Activated T-cell treated with anti-CD3 and anti-CD28 coated beads, Interleukin-2, amount 50 U/mL, for 1 hour (primary cell): ENCODE measurements around the gene EML5.
A peak's percentile ranks its signal among the peaks of the same experiment; 100 is the strongest.

ENCODE experiments used
- DNase-seq: peaks from one replicate; pipeline ENCODE4 v3.0.0-alpha.2; 2020

Gene EML5

GRCh38 chr14:88612981-88613380 lies 179.8 kb downstream of the EML5 start:
- DNase-seq, result no peak

DNA sequence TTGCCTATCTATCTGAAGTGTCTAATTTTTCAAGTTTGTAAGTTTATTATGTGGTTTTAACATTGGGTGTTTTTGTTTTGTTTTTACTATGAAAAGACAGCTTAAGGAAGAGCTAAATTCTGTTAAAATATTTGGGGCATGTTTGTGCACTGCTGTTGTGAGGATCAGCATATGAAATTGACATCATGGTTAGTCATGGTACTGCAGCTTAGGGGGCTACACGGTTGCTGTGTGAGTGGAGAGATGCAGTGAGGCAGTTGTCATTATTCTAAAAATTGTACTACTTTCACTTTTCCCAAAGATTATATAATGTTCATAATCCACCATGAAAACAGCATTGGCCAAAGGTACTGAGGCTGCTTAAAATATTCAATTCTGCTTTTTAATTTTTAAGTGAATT lies 180.9 kb downstream of the EML5 start:
- DNase-seq, result no peak

DNA sequence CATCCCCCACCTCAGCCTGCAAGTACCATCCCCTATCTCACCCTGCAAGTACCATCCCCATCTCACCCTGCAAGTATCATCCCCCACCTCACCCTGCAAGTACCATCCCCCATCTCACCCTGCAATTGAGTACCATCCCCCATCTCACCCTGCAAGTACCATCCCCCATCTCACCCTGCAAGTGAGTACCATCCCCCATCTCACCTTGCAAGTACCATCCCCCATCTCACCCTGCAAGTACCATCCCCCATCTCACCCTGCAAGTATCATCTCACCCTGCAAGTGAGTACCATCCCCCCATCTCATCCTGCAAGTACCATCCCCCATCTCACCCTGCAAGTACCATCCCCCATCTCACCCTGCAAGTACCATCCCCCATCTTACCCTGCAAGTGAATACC lies 184.9 kb downstream of the EML5 start:
- no peak for DNase-seq

GRCh38 chr14:88605594-88605993 lies 187.2 kb downstream of the EML5 start:
- no peak for DNase-seq

DNA sequence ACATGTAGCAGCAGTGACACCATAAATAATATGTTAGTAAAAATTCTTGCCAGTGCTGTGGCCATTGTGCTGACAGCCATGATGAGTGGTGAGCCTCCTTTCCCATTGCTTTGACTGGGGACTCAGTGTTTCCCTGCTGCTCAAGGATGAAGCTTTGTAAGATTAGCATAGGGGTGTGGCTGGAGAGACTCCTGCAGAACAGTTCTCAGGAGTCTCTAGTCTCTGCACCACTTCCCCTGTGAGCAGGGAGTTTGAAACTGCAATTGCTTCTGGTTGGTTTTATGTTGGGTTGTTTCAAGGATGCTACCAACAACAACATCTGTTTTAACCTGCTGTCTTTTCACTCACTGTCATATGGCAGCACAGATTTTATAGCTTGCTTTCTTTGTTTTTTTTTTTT lies 188.5 kb downstream of the EML5 start:
- no peak for DNase-seq

DNA sequence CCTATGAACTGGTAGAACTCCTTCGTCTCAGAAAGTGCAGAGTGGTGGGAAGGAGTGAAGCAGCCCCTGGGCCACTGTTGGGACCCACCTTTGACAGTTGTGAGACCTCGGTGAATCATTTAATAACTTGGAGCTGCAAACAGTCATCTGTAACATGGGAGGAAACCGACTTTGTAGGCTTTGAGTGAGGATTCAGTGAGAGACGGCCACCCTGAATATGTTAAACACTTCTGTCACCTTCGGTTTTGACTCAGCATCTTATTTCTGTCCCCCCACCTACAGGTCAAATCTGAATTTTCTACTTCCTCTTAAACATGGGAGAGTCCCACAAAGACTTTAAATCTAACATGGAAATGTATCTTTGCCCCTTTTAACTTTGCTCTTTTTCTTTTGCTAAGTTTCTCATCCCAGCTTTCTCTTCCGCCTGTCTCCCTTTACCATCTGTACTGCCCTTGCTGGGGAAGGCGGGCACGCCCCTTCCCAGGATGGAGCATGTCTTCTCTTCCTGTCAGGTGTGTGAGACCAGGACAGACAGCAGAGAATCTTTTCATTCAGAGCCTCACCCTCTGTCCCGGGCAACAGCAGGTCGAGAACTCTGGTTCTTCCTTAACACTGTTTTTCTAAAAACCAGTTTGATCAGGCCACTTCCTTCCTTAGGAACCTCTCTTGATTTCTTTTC lies 192.9 kb downstream of the EML5 start:
- no peak for DNase-seq

DNA sequence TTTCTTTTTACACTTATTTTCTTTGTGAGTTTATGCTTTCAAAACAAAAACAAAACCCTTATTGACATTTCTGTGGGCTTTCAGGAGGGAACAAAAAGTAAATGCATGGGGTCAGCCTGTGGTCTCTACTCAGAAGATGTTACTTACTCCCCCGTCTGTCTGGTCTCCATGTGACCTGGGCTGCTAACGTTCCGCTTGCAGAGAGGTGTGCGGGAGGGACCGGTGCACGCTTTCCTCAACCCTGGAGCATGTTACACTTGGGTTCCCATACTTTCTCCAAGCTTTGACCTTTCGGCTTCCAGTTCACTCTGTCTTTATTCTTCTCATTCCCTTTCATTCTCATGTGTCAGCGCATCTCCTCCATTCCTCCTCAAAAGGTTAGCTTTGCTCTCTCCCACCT lies 193.4 kb downstream of the EML5 start:
- DNase-seq, result no peak

GRCh38 chr14:88598097-88598675 lies 194.6 kb downstream of the EML5 start:
- DNase-seq, result no peak

GRCh38 chr14:88597601-88598000 lies 195.2 kb downstream of the EML5 start:
- no peak for DNase-seq

GRCh38 chr14:88597038-88597437 lies 195.7 kb downstream of the EML5 start:
- no peak for DNase-seq

GRCh38 chr14:88592031-88592430 lies 200.7 kb downstream of the EML5 start:
- DNase-seq, result no peak

GRCh38 chr14:88590173-88590572 lies 202.6 kb downstream of the EML5 start:
- DNase-seq, result no peak

- no peak for DNase-seq
Observed at GRCh38 chr14:88588081-88588480, 204.7 kb downstream of the EML5 start.

GRCh38 chr14:88584451-88584850 lies 208.3 kb downstream of the EML5 start:
- DNase-seq, result no peak

DNA sequence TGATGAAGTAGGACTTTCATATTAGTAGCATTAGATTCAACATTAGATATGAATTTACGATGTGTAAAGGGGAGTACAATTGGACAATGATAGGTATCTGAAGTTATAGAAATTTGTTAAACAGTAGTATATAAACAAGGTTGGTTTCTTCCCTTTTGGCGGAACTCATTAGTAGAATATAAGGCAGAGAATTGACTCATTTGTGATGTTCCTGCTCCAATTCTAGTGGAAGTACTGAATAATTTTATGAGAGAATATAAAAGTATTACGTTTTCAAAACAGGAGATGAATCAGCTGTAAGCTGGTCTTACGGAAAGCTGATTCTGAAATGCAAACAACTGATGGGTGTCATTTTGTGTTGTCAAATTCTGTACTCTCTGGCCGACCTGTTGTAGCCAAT lies 216.5 kb downstream of the EML5 start:
- no peak for DNase-seq

DNA sequence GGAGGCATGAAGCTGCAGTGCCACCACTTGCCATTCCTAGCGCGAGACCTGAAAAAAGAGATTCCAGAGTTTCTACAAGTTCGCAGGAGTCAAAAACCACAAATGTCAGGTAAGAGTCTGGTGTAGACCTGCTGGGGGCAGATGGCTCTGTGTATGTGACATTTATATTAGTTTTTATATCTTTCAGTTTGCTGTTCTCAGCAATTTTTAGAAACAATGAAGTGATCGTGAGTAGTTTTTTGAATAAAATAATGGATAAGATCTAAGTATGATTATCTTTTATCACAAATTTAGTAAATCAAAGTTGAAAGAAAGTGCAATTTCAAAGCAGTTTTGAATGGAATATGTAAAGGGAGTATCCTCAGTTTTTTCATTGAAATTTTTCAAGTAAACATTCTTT lies 220.6 kb downstream of the EML5 start:
- no peak for DNase-seq

DNA sequence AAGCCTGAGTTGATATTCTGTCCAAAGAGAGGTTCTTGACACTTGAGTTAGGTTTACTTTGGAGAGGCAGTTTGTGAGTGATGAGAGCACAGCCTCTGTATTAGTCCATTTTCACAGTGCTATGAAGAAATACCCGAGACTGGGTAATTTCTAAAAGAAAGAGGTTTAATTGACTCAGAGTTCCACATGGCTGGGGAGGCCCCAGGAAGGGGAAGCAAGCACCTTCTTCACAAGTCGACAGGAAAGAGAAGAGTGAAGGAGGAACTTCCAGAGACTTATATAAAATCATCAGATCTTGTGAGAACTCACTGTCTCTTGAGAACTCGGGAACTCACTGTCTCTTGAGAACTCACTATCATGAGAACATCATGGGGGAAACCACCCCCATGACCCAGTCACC lies 224.6 kb downstream of the EML5 start:
- DNase-seq, result no peak

- no peak for DNase-seq
Observed at GRCh38 chr14:88565427-88565826, 227.3 kb downstream of the EML5 start.

- DNase-seq, result no peak
Observed at GRCh38 chr14:88563845-88564244, 228.9 kb downstream of the EML5 start.

GRCh38 chr14:88562831-88563686 lies 229.7 kb downstream of the EML5 start, which contains the start of gene ZC3H14:
TSS of gene ZC3H14 (plus strand) at chr14:88563037. CDS start at chr14:88563134, 97 bp downstream.
- DNase-seq, result peak; percentile 90

DNA sequence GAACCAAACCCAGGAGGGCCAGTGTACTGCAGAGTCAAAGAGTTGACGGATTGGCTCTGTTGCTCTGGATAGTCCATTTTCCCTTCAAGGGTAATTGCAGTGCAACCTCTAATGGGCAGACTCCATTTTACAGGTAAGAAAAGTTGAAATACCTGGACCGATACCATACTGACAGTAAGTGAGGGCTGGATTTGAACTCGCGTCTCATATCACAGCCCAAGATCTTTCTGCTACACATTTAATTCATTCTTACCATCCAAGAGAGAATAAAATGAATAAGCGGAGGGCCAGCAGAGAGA lies 230.3 kb downstream of the EML5 start:
- DNase-seq, result no peak
